ENCODE data around the gene ATR.
"Not testable (repeated sequence)": the region's sequence is repeated elsewhere in the genome, so short reads cannot be mapped to it uniquely, and the experiment has no call there.

ATR gene

DNA sequence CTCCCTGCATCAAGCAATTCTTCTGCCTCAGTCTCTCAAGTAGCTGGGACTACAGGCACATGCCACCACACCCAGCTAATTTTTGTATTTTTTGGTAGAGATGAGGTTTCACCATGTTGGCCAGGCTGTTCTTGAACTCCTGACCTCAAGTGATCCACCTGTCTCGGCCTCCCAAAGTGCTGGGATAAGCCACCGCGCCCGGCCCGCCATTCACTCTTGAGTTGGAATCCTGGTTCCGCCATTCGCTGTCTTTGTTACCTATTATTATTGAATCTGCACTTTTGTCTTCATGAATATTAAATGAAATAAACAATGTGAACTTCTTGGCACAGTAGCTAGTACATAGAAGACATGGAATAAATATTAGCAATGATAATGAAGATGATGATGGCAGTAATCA is 13.7 kb upstream of the ATR start:
- DNase-seq, result not testable (repeated sequence)

DNA sequence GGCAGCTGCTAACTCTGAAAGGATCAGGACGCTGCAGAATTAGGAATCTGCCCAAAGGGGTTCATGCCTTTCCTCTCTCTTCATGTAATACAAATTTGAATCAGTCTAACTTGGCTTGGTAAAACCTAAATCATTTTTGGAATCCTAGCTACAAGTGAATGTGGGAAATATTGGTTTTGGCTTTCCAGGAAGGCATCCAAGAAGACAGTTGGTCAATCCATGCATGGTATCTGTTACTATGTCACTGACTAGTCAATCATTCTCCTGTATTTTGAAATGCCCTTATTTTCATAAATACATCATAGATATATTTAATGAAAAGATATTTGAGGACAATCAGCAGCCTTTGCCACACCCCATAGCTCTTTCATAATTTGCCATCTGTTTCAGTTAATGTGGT is 10.2 kb upstream of the ATR start:
- no peak for DNase-seq

DNA sequence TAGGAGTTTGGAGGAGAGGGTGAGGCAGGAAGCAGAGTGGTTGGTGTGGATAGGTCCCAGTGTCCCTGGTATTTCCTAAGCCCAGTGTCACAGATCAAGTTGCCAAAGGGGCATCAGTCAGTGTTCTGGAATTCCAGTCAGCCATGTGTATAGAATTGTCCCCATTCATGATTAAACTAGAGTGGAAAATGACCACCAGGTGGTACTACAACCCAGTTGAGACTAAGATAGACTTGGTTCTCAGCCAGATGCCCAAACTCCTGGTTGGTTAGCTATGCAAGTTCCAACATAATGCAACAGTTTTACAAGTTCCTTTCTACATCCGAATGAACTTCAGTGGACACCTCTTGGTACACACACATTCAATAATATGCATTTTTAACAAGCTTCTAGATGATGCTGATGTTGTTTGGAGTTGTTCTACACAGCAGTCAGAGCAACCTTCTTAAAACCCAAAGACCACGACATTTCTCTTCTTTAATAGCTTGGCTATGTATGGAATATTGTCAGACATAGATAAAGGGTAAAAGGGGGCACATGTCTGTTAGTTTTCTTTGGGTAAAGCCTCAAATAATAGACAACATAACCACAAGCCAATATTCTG is 8.4 kb upstream of the ATR start:
- peak; percentile 67 to 81 (median 72) for DNase-seq

DNA sequence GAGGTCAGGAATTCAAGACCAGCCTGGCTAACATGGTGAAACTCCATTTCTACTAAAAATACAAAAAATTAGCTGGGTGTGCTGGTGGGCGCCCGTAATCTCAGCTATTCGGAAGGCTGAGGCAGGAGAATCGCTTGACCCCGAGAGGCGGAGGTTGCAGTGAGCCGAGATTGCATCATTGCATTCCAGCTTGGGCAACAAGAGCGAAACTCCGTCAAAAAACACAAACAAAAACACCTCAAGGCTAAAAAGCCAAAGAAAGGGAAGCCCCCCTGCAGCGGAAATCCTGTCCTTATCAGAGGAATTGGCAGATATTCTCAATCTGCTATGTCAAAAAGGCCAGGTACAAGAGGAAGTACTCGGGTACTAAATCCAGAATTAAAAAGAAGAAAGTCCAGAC is 2.5 kb upstream of the ATR start:
- DNase-seq, result not testable (repeated sequence)

DNA sequence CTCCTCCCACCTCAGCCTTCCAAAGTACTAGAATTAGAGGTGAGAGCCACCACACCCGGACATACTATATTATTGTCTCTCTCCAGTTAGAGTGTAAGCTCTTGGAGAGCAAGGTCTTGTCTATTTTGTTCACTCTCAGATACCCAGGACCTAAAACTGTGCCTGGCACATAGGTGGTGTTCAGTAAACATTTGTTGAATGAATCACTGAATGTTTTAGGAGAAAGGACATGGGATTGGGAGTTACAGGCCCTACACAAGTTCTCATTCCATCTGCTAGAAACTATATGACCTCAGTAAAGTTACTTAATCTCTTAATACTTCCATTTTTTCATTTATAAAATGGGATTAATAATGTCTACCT is 1.5 kb upstream of the ATR start:
- DNase-seq, result no peak

DNA sequence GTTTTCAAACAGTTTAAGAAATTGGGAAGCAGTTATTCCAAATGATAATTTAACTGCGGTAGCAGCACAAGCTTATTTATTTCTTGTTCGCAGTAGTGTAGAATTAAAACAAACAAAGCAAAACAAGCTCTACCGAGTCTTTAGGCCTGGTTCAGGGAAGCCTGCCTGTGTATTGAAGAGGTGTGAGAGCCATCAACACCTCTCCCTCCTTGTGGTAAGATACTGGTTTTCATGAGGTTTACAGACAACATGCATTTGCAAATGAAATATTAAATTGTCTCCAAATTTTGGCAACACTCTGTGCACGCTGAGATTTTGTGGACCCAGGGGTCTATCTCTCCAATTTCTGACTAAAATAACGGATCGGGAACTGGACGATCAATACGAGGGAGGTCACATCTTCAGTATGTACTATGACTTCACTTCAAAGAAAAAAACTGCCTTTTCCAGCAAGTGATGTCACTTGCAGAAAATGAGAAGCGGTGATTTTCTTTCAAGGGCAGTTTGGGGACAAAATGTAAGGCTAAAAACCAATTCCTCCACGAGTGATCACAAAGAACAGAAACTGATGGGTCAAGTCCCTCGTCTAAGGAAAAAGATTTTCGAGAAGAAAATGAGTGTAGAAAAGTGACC is 721 bp downstream of the ATR start:
- peak; percentile 28 to 68 (median 52) for DNase-seq

DNA sequence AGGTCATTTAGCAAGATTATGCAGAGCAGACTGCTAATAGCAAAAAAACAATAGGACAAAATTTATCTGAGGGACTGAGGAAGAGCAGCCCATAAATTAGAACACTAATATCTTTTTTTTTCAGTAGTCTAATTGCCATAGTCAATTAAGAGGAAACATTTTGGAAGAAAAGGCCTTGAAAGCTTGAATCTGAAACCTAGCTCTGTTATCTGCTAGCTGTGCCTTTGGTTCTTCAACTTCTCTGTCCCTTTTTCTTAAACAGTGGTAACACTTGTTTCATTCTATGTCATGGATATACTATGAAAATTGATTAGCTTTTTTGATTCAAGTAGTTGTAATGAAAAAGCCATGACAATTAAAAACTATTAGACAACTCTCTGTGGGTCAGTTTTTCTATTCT is 1.7 kb downstream of the ATR start:
- no peak for DNase-seq

DNA sequence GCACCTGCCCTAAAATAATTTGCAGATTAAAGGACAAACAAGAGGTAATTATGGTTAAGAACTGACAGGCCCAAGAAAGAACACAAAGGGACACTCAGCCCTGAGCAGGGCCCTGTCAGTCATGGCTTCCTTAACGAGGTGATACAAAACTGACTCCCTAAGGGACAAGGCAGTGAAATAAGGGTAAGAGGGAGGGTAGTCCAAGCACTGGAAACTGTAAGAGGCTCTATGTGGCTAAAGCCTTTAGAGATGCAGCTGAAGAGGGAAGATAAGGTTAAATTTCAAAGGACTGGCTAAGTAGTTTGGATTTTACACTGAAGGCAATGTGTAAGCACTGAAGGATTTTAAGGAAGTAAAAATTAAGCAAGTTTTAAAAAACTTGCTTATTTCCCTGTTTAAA is 3.9 kb downstream of the ATR start:
- peak in 2 of 4 experiments; percentile 38 to 44 for DNase-seq

DNA sequence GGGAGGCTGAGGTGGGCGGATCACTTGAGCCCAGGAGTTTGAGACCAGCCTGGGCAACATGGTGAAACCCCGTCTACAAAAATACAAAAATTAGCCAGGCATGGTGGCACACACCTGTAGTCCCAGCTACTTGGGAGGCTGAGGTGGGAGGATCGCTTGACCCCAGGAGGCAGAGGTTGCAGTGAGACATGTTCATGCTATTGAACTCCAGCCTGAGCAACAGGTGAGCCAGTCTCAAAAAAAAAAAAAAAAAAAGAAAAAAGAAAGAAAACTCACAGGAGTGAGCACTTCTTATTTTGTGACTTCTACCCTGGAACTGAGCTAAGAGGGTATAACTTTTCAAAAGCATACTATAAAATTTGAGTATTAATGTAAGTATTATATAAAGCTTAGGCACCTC is 4.3 kb downstream of the ATR start:
- DNase-seq, result not testable (repeated sequence)

DNA sequence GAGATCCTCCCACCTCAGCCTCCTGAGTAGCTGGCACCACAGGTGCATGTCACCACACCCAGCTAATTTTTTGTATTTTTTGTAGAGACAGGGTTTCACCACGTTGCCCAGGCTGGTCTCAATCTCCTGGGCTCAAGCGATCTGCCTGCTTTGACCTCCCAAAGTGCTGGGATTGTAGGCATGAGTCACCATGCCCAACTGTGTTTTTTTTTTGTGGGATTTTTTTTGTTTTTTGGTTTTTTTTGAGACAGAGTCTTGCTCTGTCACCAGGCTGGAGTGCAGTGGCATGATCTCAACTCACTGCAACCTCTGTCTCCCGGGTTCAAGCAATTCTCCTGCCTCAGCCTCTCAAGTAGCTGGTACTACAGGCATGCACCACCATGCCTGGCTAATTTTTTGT is 9.1 kb downstream of the ATR start:
- not testable (repeated sequence) for DNase-seq

DNA sequence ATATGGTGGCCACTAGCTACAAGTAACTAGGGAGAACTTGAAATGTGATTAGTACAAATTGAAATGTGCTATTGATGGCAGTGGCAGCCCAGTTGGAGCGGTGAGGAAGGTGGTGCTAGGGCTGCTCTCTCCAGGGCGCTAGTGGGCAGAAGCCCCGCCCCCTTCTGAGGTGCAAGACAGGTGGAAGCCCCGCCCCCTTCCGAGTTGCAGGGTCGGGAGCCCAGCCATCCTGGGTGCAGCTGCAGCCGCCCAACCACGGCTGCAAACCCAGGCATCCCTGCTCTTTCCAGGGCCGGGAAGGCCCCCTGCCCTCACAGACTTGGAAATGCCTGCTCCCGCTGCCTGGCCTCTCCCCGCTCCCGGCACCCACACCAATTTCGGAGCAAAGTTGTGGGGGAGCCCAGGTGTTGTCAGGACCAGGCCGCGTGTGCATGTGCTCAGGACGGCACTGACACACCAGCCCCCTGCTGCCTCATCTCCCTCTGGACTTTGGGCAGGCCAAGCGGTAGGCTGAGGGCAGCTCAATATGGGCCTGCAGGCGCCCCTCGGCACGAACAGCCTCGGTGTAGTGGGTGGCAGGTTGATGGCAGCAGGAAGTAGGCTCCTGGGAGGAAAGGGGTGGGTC is 10.0 kb downstream of the ATR start:
- no peak for DNase-seq

DNA sequence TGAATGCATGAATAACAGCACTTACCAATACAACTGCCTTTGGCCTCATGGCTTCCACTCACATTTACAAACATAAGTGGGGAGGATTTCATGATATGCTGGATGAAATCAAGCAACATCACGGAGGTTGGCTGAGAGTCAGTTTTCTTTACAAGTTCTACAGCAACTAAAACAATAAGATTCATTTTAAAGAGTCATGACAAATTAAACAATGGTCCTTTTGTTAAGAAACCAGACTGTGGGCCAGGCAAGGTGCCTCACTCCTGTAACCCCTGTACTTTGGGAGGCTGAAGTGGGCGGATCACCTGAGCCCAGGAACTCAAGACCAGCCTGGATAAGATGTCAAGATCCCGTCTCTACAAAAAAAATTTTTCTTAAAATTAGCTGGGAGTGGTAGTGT is 12.4 kb downstream of the ATR start:
- DNase-seq, result no peak

DNA sequence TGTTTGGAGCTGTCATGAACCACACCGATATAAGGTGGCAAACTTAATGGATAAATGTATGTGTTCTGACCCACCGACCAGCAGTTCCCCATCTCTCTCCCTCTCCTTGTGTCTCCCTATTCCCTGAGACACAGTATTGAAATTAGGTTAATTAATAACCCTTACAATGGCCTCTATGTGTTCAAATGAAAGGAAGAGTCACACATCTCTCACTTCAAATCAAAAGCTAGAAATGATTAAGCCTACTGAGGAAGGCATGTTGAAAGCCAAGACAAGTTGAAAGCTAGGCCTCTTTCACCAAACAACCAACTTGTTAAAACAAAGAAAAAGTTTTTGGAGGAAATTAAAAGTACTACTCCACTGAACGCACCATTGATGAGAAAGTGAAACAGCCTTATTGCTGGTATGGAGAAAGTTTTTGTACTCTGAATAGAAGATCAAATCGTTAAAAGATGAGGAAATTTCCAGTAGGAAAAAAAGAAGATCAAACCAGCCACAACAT is 15.0 kb downstream of the ATR start:
- no peak for DNase-seq

DNA sequence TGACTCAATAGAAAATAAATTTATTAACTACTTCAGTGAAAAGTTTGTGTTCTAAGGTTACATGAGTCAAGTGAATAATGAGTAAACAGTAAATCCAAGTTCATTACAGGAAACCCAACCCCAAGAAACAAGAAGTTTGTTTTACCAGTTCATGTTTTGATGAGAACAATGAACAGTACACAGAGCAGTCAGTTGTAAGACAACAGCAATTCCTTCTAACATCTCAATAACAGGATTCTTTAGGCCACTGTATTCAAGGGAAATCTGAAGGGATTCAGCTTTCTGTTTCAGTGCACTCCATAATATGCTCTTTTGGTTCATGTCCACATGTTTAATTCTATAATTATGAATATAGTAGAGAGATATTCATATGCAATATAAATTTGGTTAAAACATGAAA is 18.4 kb downstream of the ATR start:
- DNase-seq, result no peak

DNA sequence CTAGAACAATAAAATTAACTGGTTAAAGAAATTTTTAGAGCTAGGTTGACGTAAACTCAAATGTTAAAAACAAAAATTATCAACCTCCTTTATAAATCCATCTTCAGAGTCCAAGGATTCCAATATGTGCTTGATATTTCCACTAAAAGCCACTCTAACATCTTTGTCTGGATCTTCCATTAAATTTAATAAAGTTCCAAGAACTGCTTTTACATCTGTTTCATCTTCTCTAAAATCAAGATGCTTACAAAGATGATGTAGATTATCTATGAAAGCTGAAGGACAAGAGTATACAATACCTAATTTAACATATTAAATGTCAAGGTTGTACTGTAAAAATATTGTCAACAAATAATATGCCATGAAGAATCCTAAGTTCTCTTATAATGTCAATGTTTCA is 24.8 kb downstream of the ATR start:
- no peak for DNase-seq

DNA sequence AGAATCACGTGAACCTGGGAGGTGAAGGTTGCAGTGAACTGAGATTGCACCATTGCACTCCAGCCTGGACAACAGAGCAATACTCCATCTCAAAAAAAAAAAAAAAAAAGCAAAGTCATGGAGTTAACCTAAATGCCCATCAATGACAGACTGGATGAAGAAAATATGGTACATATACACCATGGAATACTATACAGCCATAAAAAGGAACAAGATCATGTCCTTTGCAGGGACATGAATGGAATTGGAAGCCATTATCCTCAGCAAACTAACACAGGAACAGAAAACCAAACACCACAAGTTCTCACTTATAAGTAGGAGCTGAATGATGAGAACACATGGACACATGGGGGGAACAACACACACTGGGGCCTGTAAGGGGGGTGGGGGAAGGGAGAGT is 26.0 kb downstream of the ATR start:
- DNase-seq, result not testable (repeated sequence)

DNA sequence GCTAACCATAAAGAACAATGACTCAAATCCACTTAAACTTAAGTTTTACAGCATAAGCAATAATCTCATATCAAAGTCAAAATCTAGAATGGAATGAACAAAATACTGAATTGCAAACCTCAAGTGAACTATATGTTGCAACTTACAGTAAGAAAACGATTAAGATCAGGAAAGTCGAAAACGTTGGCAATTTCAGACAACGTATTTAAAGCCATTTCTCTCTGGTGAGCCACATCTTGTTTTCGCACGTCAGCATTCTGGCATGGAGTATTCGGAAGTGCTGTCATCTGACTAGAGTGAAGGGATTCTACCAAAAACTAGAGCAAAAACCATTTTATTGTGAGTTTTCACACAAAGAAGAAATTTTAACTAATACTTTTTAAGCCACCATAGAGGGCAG is 28.5 kb downstream of the ATR start:
- DNase-seq, result no peak

DNA sequence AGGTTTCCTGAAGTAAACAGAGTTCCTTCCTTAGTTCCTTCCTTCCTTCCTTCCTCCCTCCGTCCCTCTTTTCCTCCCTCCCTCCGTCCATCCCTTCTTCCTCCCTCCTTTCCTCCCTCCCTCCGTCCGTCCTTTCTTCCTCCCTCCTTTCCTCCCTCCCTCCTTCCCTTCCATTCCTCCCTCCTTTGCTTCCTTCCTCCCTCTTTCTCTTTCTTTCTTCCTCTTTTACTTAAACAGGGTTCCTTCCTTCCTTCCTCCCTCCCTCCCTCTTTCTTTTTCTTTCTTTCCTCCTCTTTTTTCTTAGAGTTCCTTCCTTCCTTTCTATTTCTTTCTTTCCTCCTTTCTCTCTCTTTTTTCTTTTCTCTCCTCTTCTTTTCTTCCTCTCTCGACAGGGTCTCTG is 35.2 kb downstream of the ATR start:
- DNase-seq, result no peak

DNA sequence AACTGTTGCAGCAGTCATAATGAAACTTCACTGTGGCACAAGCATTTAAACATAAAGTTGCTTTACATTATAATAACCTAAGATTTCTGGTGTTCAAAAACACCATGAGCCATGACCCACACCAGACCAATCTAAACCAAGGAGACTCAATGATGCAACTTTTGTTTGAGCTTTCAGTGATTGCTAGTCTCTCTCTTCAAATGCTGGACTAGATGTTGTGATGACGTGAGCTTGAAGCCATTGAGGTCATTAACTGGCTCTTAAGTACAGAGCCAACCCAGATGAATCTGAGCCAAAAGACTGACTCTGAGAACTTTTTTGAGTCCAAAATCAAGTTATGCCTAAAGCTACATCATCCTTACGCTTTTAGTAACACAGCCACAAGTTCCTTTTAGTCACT is 36.5 kb downstream of the ATR start:
- no peak for DNase-seq

DNA sequence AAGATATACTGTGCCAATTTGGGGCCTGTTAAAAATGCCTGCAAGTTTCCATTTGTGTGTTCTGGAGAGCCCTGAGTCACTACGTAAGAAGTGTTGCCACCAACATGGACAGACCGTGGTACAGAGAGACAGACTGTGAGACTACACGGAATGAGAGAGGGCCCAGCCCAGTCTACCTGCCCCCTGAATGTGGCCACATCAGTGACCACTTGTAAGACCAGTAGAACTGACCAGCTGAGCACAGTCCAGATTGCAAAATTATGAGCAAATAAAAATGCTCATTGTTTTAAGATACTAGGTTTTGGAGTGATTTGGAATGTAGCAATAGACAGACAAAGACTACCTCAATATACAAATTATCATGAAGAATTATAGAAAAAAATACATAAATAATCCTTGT is 42.0 kb downstream of the ATR start:
- DNase-seq, result no peak

DNA sequence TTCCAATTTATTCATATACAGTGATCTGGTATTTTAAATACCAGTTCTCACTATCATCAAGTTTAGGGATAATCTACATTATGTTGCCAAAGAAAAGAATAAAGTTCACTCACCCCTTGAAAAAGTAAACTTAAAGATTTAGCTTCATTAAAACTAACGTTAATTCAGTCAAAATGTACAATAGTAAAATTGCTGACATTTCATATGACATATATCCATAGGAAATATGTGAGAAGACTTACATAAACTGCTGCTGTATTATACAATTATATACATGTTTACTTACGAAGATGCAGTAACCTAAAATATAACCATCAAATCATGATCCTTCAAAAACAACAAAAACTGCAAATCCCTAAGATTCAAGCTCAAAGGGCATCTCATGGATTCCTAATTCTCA is 44.0 kb downstream of the ATR start:
- DNase-seq, result no peak

DNA sequence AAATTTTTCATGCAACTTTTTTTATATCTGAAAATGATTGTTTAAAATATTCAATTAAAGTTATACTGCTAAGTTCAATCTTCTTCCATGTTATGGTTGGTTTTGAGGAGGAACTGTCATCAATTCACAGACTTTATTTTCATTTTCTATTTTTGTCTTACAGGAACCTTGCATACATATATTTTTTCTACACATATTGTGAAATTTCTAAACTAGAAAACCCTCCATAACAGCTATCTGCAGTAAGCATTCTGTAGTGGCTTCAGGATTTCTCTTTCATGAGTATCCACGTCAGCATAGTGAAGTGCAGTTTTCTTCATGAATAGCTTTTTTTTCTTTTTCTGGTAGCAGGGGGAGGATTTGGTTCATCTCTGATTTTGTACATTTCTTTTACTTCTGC is 48.2 kb downstream of the ATR start:
- DNase-seq, result peak in 2 of 4 experiments; percentile 32 to 48

DNA sequence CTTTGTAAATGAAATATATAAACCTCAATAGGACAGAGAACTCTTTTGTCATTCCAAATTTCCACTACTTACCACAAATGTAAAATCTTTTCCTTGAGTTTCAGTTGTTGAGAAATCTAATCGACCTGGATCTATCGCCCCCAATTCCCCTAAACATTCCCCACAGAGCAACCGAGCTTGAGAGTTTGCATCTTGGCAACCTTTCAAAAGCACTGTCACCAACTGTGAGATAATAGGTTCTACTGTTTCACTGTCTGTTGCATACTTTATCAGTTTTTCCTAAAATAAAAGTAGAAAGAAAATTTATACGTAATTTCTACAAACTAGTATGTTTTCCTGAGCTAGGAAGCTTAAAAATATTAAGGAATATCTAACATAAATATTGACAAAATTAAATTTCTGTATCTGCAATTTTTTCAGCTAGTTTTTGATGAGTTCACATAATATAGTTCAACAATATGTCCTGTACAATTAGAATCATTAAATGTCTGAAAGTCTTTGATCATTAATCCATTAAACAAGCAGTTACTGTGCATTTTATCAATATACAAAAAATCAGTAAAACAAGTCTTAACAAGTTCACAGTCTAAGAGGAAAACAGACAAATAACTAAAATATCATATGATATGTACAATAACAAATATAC is 54.5 kb downstream of the ATR start:
- DNase-seq, result no peak

DNA sequence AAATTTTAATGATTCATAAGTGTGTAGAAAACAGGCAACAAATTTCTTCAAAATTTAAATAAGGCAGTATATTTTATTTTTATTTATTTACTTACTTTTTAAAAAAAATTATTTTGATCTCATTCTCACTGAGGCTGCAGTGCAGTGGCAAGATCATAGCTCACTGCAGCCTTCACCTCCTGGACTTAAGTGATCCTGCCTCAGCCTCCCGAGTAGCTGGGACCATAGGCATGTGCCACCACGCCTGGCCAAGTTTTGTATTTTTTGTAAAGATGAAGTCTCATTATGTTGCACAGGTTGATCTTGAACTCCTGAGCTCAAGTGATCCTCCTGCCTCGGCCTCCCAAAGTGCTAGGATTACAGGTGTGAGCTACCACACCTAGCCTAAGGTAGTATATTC is 69.5 kb downstream of the ATR start:
- DNase-seq, result no peak

Data from suppressor macrophage (primary cell).